ENCODE measurements around the gene COL6A2.

- no peak for TF ChIP-seq EZH2 (IDR thresholded peaks at IDR 0.05; ENCODE audit: low read depth)
- TF ChIP-seq CTCF (conservative IDR thresholded peaks at IDR 0.05) = no peak
Observed at GRCh38 chr21:46150491-46151121, 52.7 kb downstream of the COL6A2 start.
